ENCODE measurements around the gene ZNF48. TPM values are rescaled to one million over a fixed set of nuclear protein-coding genes. Genes with fewer than 3 reads are reported as not detected.

The ZNF48 gene
- total RNA-seq, 4 donors from 2014 or later, result 5.5 to 7.5 (median 7.3) TPM

GRCh38 chr16:30369938-30370455 lies 25.2 kb upstream of the ZNF48 start:
- DNase-seq (ENCODE audit: low spot score in 2 of 2), result no peak
- no peaks in the 10 kb centered on the region for H3K9me3 ChIP-seq
- TF ChIP-seq POLR2A (IDR thresholded peaks at IDR 0.05), result peak in 1 of 2 donors; percentile 75
- no peak for TF ChIP-seq EP300 (IDR thresholded peaks at IDR 0.05)
- peak in 2 of 5 experiments; percentile 7 to 11 for TF ChIP-seq CTCF (IDR thresholded peaks at IDR 0.05)
- WGBS, 2 donors, result 0 to 3% methylated on average over 7 to 29 of the region's 76 CpGs
- peak overlapping the region; percentile 69 to 91 (median 84) for H3K27ac ChIP-seq
- H3K36me3 ChIP-seq, result peaks cover 0 to 12% (median 0%) of the 10 kb centered on the region in 3 donors
- H3K27me3 ChIP-seq, result no peaks in the 10 kb centered on the region
- peak overlapping the region; percentile 70 to 89 (median 76) for H3K4me3 ChIP-seq
- peaks cover 0 to 52% (median 23%) of the 10 kb centered on the region in 4 donors for H3K4me1 ChIP-seq

DNA sequence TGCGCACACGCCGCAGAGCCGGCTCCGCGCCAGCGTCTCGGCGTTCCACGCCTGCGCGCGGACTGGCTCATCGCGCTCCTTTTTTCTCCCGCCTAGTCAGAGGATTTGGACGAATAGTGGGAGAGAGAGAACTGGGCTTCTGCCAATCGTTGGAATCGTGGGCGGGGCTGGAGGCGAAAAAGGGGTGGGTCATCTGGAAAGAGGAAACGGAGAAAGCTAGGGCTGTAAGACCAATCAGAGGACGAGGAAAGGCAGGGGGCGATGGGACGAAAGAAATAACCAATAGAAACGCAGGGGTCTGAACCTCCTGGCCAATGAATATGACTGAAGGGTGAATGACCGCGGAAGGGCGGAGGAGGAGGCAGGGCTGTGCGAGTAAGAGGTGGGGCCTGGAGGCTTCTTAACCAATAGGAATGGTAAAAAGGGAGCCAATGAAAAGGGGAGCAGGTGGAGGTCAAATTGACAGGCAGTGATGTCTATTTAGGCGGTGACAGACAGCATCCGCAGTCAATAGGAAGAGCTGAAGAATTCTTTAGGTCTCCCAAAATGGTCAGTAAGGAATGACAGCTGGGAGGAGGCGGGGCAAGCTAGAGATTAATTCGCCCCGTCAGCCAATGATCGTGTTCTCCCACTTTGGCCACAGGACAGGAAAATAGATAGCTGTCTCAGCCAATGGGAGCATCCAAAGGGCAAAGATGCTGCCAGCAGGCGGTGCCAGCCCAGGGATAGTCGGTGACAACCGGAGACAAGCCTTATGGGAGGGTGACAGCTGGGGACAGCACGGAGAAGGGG lies 24.6 kb upstream of the ZNF48 start, which contains the start of gene TBC1D10B:
TBC1D10B (minus strand) TSS at position 39 of the 792 bp plus-strand sequence. CDS start 311 bp downstream, outside the sequence.
- no peaks in the 10 kb centered on the region for H3K9me3 ChIP-seq
- peak; percentile 97 to 99 for DNase-seq (ENCODE audit: low spot score in 2 of 2)
- H3K27ac ChIP-seq, result peak within 1 kb of the TSS; percentile 84 to 96 (median 88)
- WGBS, 2 donors, result 0 to 1% methylated on average over 39 to 40 of the region's 40 CpGs
- peaks cover 0 to 46% (median 23%) of the 10 kb centered on the region in 4 donors for H3K4me1 ChIP-seq
- peak; percentile 13 to 38 (median 26) for TF ChIP-seq CTCF (IDR thresholded peaks at IDR 0.05)
- TF ChIP-seq EP300 (IDR thresholded peaks at IDR 0.05), result peak; percentile 34 to 65
- TF ChIP-seq POLR2A (IDR thresholded peaks at IDR 0.05), result peak; percentile 11 to 52
- H3K4me3 ChIP-seq, result peak within 1 kb of the TSS; percentile 70 to 89 (median 76)
- H3K36me3 ChIP-seq, result peaks cover 0 to 5% (median 0%) of the 10 kb centered on the region in 3 donors
- no peaks in the 10 kb centered on the region for H3K27me3 ChIP-seq

GRCh38 chr16:30371248-30371816 lies 23.9 kb upstream of the ZNF48 start:
- Histone ChIP-seq H3K9me3 (no peaks in the 10 kb centered on the region), H3K36me3 (no peaks in the 10 kb centered on the region), H3K27me3 (no peaks in the 10 kb centered on the region), H3K4me1 (peaks cover 0 to 40% (median 23%) of the 10 kb centered on the region in 4 donors), H3K4me3 (peak overlapping the region; percentile 8 to 62 (median 40)), H3K27ac (peak overlapping the region; percentile 84 to 96 (median 86))
- DNase-seq (ENCODE audit: low spot score in 2 of 2), result no peak
- 22 to 30% methylated on average over 8 to 11 of the region's 11 CpGs for WGBS, 2 donors
- TF ChIP-seq POLR2A (IDR thresholded peaks at IDR 0.05), result no peak
- no peak for TF ChIP-seq EP300 (IDR thresholded peaks at IDR 0.05)
- no peak for TF ChIP-seq CTCF (IDR thresholded peaks at IDR 0.05)

DNA sequence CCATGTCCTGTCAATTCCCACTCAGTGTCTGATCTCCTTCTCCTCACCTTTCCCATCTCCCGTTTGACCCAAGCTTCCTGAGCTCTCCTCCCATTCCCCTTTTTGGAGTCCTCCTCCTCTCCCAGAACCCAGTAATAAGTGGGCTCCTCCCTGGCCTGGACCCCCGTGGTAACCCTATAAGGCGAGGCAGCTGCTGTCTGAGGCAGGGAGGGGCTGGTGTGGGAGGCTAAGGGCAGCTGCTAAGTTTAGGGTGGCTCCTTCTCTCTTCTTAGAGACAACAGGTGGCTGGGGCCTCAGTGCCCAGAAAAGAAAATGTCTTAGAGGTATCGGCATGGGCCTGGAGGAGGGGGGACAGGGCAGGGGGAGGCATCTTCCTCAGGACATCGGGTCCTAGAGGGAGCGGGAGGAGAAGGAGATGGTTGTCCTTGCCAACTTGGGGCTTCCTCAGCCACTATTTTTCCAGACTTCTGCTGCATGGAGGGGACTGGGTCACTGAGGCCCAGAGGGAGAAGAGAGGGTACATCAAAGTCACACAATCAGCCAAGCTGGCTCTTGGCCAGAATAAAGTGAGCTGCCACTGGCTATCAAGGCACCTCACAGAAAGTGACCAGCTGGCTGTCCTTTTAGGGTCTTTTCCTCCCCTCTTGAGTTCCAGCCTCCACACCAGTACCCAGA lies 23.0 kb upstream of the ZNF48 start:
- no peaks in the 10 kb centered on the region for H3K36me3 ChIP-seq
- no peak for TF ChIP-seq CTCF (IDR thresholded peaks at IDR 0.05)
- no peak for TF ChIP-seq EP300 (IDR thresholded peaks at IDR 0.05)
- no peak for TF ChIP-seq POLR2A (IDR thresholded peaks at IDR 0.05)
- no peaks in the 10 kb centered on the region for H3K9me3 ChIP-seq
- H3K27ac ChIP-seq, result peak overlapping the region in 1 of 4 donors; percentile 96
- H3K4me1 ChIP-seq, result peaks cover 0 to 38% (median 25%) of the 10 kb centered on the region in 4 donors
- DNase-seq (ENCODE audit: low spot score in 2 of 2), result no peak
- WGBS, 2 donors, result 73 to 79% methylated on average over 6 of the region's 6 CpGs
- no peaks in the 10 kb centered on the region for H3K27me3 ChIP-seq
- no peak overlapping the region for H3K4me3 ChIP-seq

Measured in tibial nerve (tissue), 4 donors.